Breast epithelium (tissue), 4 donors: ENCODE measurements around the gene CD53. TPM values are rescaled to one million over a fixed set of nuclear protein-coding genes. Genes with fewer than 3 reads are reported as not detected.
"Not testable (repeated sequence)": the region's sequence is repeated elsewhere in the genome, so short reads cannot be mapped to it uniquely, and the experiment has no call there.

Experiments
- DNase-seq, 2 donors: peaks; one replicate each; pipeline ENCODE4 v3.0.0-alpha.2; 2019; ENCODE audit warnings: low spot score in 2 of 2
- H3K27ac ChIP-seq, 2 donors: fragments of 200-600 bp; sonication (generic) in 1 of 2; one replicate each; pipeline ENCODE4 v1.5.1; 2016 to 2019; ENCODE audit warnings: mild to moderate bottlenecking in 1 of 2
- H3K27me3 ChIP-seq, 2 donors: fragments of 200-600 bp; sonication (generic) in 1 of 2; one replicate each; pipeline versions ENCODE4 v1.5.1 to v1.6.0; 2017 to 2019; ENCODE audit warnings: control low read depth in 1 of 2, mild to moderate bottlenecking in 1 of 2
- H3K36me3 ChIP-seq: fragments of 200-600 bp; one replicate; pipeline ENCODE4 v1.5.1; 2019
- H3K4me1 ChIP-seq, 2 donors: fragments of 200-600 bp; sonication (generic); one replicate each; pipeline ENCODE4 v1.5.1; 2016 to 2019; ENCODE audit warnings: control low read depth in 1 of 2
- H3K4me3 ChIP-seq, 3 donors: fragments of 200-600 bp; sonication (generic); 1 replicate in 2 of 3; 2 replicates in 1 of 3; pipeline ENCODE4 v1.5.1; 2016 to 2019; ENCODE audit warnings: mild to moderate bottlenecking in 3 of 3, moderate library complexity in 2 of 3
- H3K9me3 ChIP-seq, 2 donors: fragments of 200-600 bp; sonication (generic) in 1 of 2; one replicate each; pipeline ENCODE4 v1.5.1; 2016 to 2019; ENCODE audit warnings: control low read depth in 1 of 2
- POLR2A ChIP-seq: fragments of 450-650 bp; IDR thresholded peaks from one replicate; pipeline ENCODE4 v1.6.1; 2016; ENCODE audit warnings: antibody characterized with exemption, mild to moderate bottlenecking, moderate library complexity
- POLR2AphosphoS5 ChIP-seq, 3 donors: sonication (generic); formaldehyde crosslinking; IDR thresholded peaks; one replicate each; pipeline ENCODE4 v1.6.1; 2017; ENCODE audit warnings: antibody characterized with exemption in 3 of 3
- intact Hi-C: fragments of 100-400 bp; cut with DNase I; formaldehyde crosslinking; loops from one replicate; pipeline ENCODE4 v1.15.1; 2023; ENCODE audit warnings: low total_unique reads
- total RNA-seq, 3 donors: library from RNA; depleted of rRNA; stranded (reverse); fragments of >200 nt; gene quantifications; one replicate each; pipeline ENCODE4 v1.1.0, GENCODE V29; 2016
- TF ChIP-seq, protein P1 (sequence below), 3 donors: fragments of 450-650 bp; IDR thresholded peaks; one replicate each; pipeline ENCODE4 v1.5.1; 2016 to 2017; ENCODE audit warnings: antibody characterized with exemption in 3 of 3, mild to moderate bottlenecking in 3 of 3, moderate library complexity in 3 of 3

The CD53 gene
- total RNA-seq, 3 donors from 2014 or later = 36.1 to 72.6 (median 50.2) TPM

DNA sequence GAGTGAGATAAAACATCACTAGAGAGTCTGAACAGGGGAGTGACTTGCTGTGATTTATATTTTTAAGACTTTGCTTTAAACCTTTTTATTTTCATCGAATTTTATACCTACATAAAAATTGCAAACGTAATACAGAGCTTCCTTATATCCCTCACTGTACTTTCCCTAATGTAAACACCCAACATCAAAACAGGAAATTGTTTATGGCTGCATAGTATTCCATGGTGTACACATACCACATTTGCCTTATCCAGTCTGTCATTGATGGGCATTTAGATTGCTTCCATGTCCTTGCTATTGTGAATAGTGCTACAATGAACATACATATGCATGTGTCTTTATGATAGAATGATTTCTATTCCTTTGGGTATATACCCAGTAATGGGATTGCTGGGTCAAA is 56.0 kb downstream of the CD53 start:
- no peaks in the 10 kb centered on the region for H3K4me1 ChIP-seq
- no peak overlapping the region for H3K27ac ChIP-seq
- H3K9me3 ChIP-seq = peaks cover 8 to 15% of the 10 kb centered on the region in 2 donors
- intact Hi-C loops = no loop called here
- TF ChIP-seq, protein P1, sequence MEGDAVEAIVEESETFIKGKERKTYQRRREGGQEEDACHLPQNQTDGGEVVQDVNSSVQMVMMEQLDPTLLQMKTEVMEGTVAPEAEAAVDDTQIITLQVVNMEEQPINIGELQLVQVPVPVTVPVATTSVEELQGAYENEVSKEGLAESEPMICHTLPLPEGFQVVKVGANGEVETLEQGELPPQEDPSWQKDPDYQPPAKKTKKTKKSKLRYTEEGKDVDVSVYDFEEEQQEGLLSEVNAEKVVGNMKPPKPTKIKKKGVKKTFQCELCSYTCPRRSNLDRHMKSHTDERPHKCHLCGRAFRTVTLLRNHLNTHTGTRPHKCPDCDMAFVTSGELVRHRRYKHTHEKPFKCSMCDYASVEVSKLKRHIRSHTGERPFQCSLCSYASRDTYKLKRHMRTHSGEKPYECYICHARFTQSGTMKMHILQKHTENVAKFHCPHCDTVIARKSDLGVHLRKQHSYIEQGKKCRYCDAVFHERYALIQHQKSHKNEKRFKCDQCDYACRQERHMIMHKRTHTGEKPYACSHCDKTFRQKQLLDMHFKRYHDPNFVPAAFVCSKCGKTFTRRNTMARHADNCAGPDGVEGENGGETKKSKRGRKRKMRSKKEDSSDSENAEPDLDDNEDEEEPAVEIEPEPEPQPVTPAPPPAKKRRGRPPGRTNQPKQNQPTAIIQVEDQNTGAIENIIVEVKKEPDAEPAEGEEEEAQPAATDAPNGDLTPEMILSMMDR (IDR thresholded peaks at IDR 0.05) = no peak
- TF ChIP-seq POLR2AphosphoS5 (IDR thresholded peaks at IDR 0.05) = no peak
- no peak for TF ChIP-seq POLR2A
- no peak overlapping the region for H3K4me3 ChIP-seq
- no peaks in the 10 kb centered on the region for H3K27me3 ChIP-seq
- no peaks in the 10 kb centered on the region for H3K36me3 ChIP-seq
- DNase-seq = no peak

DNA sequence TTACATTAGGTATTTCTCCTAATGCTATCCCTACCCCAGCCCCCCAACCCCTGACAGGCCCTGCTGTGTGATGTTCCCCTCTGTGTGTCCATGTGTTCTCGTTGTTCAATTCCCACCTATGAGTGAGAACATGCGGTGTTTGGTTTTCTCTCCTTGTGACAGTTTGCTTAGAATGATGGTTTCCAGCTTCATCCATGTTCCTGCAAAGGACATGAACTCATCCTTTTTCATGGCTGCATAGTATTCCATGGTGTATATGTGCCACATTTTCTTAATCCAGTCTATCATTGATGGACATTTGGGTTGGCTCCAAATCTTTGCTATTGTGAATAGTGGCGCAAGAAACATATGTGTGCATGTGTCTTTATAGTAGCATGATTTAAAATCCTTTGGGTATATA is 58.1 kb downstream of the CD53 start:
- H3K36me3 ChIP-seq, H3K27ac ChIP-seq, H3K4me3 ChIP-seq, DNase-seq, H3K4me1 ChIP-seq, H3K27me3 ChIP-seq, intact Hi-C loops: not testable (repeated sequence)
- H3K9me3 ChIP-seq = peaks cover 10 to 30% of the 10 kb centered on the region in 2 donors

DNA sequence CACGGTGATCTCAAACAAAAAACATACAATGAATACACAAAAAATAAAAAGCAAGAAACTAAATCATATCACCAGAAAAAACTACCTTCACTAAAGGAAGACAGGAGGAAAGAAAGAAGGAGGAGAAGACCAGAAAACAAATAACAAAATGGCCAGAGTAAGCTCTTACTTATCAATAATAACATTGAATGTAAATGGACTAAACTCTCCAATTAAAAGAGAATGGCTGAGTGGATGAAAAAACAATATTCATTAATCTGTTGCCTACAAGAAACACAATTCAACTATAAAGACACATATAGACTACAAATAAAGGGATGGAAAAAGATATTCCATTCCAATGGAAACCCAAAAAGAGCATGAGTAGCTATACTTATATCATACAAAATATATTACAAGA is 63.6 kb downstream of the CD53 start:
- intact Hi-C loops = no loop called here
- H3K9me3 ChIP-seq = peaks cover 10 to 38% of the 10 kb centered on the region in 2 donors
- no peaks in the 10 kb centered on the region for H3K4me1 ChIP-seq
- TF ChIP-seq POLR2AphosphoS5 (IDR thresholded peaks at IDR 0.05) (no peak), POLR2A (no peak)
- TF ChIP-seq, protein P1 (IDR thresholded peaks at IDR 0.05) = no peak
- no peak overlapping the region for H3K27ac ChIP-seq
- H3K27me3 ChIP-seq = no peaks in the 10 kb centered on the region
- no peak overlapping the region for H3K4me3 ChIP-seq
- no peak for DNase-seq
- H3K36me3 ChIP-seq = no peaks in the 10 kb centered on the region

DNA sequence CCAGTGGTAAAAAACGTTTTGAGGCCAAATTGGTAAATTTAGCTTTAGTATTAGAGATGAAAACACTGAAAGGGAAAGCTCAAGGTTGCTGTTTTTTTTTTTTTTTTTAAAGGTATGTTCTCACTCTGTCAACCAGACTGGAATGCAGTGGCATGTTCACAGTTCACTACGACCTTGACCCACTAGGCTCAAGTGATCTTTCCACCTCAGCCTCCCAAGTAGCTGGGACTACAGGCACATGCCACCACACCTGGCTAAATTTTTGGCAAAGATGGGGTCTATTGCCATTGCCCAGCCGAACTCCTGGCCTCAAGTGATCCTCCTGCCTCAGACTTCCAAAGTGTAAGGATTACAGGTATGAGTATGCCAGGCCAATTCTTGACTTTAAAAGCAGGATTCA is 71.9 kb downstream of the CD53 start:
- DNase-seq = no peak
- intact Hi-C loops = no loop called here
- Histone ChIP-seq H3K27me3 (no peaks in the 10 kb centered on the region), H3K9me3 (peaks cover 0 to 6% of the 10 kb centered on the region in 2 donors), H3K36me3 (no peaks in the 10 kb centered on the region), H3K4me3 (no peak overlapping the region), H3K27ac (no peak overlapping the region), H3K4me1 (no peaks in the 10 kb centered on the region)
- TF ChIP-seq POLR2AphosphoS5 (IDR thresholded peaks at IDR 0.05) (no peak), POLR2A (no peak)
- TF ChIP-seq, protein P1 (IDR thresholded peaks at IDR 0.05) = no peak

DNA sequence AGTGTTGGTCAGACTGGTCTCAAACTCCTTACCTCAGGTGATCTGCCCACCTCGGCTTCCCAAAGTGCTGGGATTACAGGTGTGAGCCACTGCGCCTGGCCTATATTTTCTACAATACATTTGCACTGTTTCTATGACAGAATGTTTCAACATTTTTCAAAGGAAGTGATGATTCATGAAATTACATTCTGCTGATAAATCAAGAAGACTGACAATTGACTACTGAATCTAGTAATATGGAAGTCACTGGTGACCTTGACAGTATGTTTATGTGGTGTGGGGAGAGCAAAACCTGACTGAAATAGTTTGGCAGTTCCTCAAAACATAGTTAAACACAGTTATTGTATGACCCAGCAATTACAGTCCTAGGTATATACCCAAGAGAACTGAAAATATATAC is 72.7 kb downstream of the CD53 start:
- Histone ChIP-seq H3K36me3 (no peaks in the 10 kb centered on the region), H3K27ac (no peak overlapping the region), H3K9me3 (peaks cover 0 to 6% of the 10 kb centered on the region in 2 donors), H3K4me3 (no peak overlapping the region), H3K27me3 (no peaks in the 10 kb centered on the region), H3K4me1 (no peaks in the 10 kb centered on the region)
- no peak for DNase-seq
- intact Hi-C loops = no loop called here
- TF ChIP-seq POLR2AphosphoS5 (IDR thresholded peaks at IDR 0.05) (no peak), POLR2A (no peak)
- TF ChIP-seq, protein P1 (IDR thresholded peaks at IDR 0.05) = no peak
